NCI-H187 (cell line): ENCODE data around the gene MAP4K4.

Source experiments
- DNase-seq, 2 experiments: peaks; one replicate each; lab custom pipeline; 2025; lab: John Stamatoyannopoulos, UW

MAP4K4 gene

GRCh38 chr2:101723371-101724124, 26.0 kb downstream of the MAP4K4 start:
- no peak for DNase-seq

- no peak for DNase-seq
Observed at GRCh38 chr2:101724125-101724474, 26.6 kb downstream of the MAP4K4 start.

GRCh38 chr2:101725038-101725437, 27.5 kb downstream of the MAP4K4 start:
- no peak for DNase-seq

GRCh38 chr2:101725515-101726192, 28.1 kb downstream of the MAP4K4 start:
- DNase-seq: no peak

GRCh38 chr2:101728865-101729264, 31.4 kb downstream of the MAP4K4 start:
- no peak for DNase-seq

GRCh38 chr2:101729521-101730190, 32.1 kb downstream of the MAP4K4 start:
- no peak for DNase-seq

- no peak for DNase-seq
Observed at GRCh38 chr2:101731221-101732054, 33.9 kb downstream of the MAP4K4 start.

- no peak for DNase-seq
Observed at GRCh38 chr2:101732199-101732598, 34.7 kb downstream of the MAP4K4 start.

- no peak for DNase-seq
Observed at GRCh38 chr2:101732773-101733256, 35.3 kb downstream of the MAP4K4 start.

- no peak for DNase-seq
Observed at GRCh38 chr2:101733257-101733993, 35.9 kb downstream of the MAP4K4 start.

- DNase-seq: no peak
Observed at GRCh38 chr2:101734505-101735165, 37.1 kb downstream of the MAP4K4 start.

GRCh38 chr2:101735166-101735533, 37.6 kb downstream of the MAP4K4 start:
- no peak for DNase-seq

GRCh38 chr2:101736233-101736632, 38.7 kb downstream of the MAP4K4 start:
- no peak for DNase-seq

- no peak for DNase-seq
Observed at GRCh38 chr2:101736861-101737291, 39.4 kb downstream of the MAP4K4 start.

GRCh38 chr2:101737478-101738255, 40.2 kb downstream of the MAP4K4 start:
- DNase-seq: no peak

GRCh38 chr2:101738649-101739048, 41.1 kb downstream of the MAP4K4 start:
- no peak for DNase-seq

GRCh38 chr2:101740555-101740964, 43.1 kb downstream of the MAP4K4 start:
- no peak for DNase-seq

GRCh38 chr2:101741775-101742520, 44.4 kb downstream of the MAP4K4 start:
- no peak for DNase-seq

GRCh38 chr2:101742547-101742946, 45.0 kb downstream of the MAP4K4 start:
- no peak for DNase-seq
